Measurements from ENCODE around the gene DSCAML1. TPM values are rescaled to one million over a fixed set of nuclear protein-coding genes. Genes with fewer than 3 reads are reported as not detected.

Gene DSCAML1
- total and polyA plus RNA-seq, 10 of the 15 experiments (the other 5 are each of a cell fraction or from before 2014, with no cell fraction given) = 0.03 to 0.18 (median 0.06) TPM; not detected in 1

DNA sequence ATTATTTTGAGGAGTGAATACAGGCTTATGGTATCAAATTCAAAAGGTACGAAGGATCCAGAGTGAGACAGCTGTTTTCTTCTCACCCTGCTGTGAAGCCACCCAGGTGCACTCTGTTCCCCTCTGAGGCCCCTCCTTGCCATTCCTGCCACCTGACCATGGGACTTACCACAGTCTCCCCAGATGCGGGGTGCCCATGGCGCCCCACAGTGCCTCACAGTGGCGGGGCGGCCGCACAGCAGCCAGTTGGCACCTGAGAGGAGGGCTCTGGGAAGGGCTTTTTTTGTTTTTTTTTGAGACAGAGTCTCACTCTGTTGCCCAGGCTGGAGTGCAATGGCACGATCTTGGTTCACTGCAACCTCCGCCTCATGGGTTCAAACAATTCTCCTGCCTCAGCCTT is 317.6 kb downstream of the DSCAML1 start (continued):
- no peak for TF ChIP-seq ZBED1 (IDR thresholded peaks at IDR 0.05; ENCODE audit: borderline replicate concordance)
- TF ChIP-seq TAF1 (IDR thresholded peaks at IDR 0.05; ENCODE audit: borderline replicate concordance, low read depth, low read length) = no peak
- TF ChIP-seq ATF7 (IDR thresholded peaks at IDR 0.05; ENCODE audit: low read depth) = no peak
- TF ChIP-seq, protein P1, sequence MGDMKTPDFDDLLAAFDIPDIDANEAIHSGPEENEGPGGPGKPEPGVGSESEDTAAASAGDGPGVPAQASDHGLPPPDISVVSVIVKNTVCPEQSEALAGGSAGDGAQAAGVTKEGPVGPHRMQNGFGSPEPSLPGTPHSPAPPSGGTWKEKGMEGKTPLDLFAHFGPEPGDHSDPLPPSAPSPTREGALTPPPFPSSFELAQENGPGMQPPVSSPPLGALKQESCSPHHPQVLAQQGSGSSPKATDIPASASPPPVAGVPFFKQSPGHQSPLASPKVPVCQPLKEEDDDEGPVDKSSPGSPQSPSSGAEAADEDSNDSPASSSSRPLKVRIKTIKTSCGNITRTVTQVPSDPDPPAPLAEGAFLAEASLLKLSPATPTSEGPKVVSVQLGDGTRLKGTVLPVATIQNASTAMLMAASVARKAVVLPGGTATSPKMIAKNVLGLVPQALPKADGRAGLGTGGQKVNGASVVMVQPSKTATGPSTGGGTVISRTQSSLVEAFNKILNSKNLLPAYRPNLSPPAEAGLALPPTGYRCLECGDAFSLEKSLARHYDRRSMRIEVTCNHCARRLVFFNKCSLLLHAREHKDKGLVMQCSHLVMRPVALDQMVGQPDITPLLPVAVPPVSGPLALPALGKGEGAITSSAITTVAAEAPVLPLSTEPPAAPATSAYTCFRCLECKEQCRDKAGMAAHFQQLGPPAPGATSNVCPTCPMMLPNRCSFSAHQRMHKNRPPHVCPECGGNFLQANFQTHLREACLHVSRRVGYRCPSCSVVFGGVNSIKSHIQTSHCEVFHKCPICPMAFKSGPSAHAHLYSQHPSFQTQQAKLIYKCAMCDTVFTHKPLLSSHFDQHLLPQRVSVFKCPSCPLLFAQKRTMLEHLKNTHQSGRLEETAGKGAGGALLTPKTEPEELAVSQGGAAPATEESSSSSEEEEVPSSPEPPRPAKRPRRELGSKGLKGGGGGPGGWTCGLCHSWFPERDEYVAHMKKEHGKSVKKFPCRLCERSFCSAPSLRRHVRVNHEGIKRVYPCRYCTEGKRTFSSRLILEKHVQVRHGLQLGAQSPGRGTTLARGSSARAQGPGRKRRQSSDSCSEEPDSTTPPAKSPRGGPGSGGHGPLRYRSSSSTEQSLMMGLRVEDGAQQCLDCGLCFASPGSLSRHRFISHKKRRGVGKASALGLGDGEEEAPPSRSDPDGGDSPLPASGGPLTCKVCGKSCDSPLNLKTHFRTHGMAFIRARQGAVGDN (IDR thresholded peaks at IDR 0.05) = no peak
- TF ChIP-seq POU2F2 (IDR thresholded peaks at IDR 0.05; ENCODE audit: borderline replicate concordance, low read depth, low read length) = no peak
- TF ChIP-seq, protein P2, sequence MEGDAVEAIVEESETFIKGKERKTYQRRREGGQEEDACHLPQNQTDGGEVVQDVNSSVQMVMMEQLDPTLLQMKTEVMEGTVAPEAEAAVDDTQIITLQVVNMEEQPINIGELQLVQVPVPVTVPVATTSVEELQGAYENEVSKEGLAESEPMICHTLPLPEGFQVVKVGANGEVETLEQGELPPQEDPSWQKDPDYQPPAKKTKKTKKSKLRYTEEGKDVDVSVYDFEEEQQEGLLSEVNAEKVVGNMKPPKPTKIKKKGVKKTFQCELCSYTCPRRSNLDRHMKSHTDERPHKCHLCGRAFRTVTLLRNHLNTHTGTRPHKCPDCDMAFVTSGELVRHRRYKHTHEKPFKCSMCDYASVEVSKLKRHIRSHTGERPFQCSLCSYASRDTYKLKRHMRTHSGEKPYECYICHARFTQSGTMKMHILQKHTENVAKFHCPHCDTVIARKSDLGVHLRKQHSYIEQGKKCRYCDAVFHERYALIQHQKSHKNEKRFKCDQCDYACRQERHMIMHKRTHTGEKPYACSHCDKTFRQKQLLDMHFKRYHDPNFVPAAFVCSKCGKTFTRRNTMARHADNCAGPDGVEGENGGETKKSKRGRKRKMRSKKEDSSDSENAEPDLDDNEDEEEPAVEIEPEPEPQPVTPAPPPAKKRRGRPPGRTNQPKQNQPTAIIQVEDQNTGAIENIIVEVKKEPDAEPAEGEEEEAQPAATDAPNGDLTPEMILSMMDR (IDR thresholded peaks at IDR 0.05 in 2 of 3, conservative IDR thresholded peaks at IDR 0.05 in 1 of 3; ENCODE audit: control insufficient read depth in 2 of 3, extremely low read depth in 1 of 3, insufficient read depth in 1 of 3, low read depth in 3 of 3, low read length in 3 of 3) = peak; percentile 31 to 54 (median 42)
- TF ChIP-seq RAD21 (IDR thresholded peaks at IDR 0.05; ENCODE audit: insufficient read depth, low read depth, low read length) = peak; percentile 65
- TF ChIP-seq CBFB (IDR thresholded peaks at IDR 0.05; ENCODE audit: low read depth) = no peak
- TF ChIP-seq, protein P3, sequence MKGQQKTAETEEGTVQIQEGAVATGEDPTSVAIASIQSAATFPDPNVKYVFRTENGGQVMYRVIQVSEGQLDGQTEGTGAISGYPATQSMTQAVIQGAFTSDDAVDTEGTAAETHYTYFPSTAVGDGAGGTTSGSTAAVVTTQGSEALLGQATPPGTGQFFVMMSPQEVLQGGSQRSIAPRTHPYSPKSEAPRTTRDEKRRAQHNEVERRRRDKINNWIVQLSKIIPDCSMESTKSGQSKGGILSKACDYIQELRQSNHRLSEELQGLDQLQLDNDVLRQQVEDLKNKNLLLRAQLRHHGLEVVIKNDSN (IDR thresholded peaks at IDR 0.05; ENCODE audit: borderline replicate concordance, extremely low read length, insufficient read depth, low read depth, low read length) = no peak
- no peak for TF ChIP-seq PAX5 (IDR thresholded peaks at IDR 0.05; ENCODE audit: borderline replicate concordance, low read depth, low read length)
- TF ChIP-seq, protein P4, sequence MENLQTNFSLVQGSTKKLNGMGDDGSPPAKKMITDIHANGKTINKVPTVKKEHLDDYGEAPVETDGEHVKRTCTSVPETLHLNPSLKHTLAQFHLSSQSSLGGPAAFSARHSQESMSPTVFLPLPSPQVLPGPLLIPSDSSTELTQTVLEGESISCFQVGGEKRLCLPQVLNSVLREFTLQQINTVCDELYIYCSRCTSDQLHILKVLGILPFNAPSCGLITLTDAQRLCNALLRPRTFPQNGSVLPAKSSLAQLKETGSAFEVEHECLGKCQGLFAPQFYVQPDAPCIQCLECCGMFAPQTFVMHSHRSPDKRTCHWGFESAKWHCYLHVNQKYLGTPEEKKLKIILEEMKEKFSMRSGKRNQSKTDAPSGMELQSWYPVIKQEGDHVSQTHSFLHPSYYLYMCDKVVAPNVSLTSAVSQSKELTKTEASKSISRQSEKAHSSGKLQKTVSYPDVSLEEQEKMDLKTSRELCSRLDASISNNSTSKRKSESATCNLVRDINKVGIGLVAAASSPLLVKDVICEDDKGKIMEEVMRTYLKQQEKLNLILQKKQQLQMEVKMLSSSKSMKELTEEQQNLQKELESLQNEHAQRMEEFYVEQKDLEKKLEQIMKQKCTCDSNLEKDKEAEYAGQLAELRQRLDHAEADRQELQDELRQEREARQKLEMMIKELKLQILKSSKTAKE (IDR thresholded peaks at IDR 0.05; ENCODE audit: low read depth, poor library complexity, severe bottlenecking) = no peak
- TF ChIP-seq SUZ12 (IDR thresholded peaks at IDR 0.05; ENCODE audit: unreplicated experiment) = no peak
- TF ChIP-seq, protein P5, sequence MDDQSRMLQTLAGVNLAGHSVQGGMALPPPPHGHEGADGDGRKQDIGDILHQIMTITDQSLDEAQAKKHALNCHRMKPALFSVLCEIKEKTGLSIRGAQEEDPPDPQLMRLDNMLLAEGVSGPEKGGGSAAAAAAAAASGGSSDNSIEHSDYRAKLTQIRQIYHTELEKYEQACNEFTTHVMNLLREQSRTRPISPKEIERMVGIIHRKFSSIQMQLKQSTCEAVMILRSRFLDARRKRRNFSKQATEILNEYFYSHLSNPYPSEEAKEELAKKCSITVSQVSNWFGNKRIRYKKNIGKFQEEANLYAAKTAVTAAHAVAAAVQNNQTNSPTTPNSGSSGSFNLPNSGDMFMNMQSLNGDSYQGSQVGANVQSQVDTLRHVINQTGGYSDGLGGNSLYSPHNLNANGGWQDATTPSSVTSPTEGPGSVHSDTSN (IDR thresholded peaks at IDR 0.05; ENCODE audit: insufficient replicate concordance, low read depth, low read length) = no peak
- no peak for TF ChIP-seq IKZF2 (IDR thresholded peaks at IDR 0.05)

All from GM12878 (cell line).